ENCODE data around the gene RAET1L. TPM values are rescaled to one million over a fixed set of nuclear protein-coding genes. Genes with fewer than 3 reads are reported as not detected.
"Not testable (repeated sequence)": the region's sequence is repeated elsewhere in the genome, so short reads cannot be mapped to it uniquely, and the experiment has no call there.

The RAET1L gene
- total and polyA plus RNA-seq, 2 experiments from 2014 or later, result not detected

DNA sequence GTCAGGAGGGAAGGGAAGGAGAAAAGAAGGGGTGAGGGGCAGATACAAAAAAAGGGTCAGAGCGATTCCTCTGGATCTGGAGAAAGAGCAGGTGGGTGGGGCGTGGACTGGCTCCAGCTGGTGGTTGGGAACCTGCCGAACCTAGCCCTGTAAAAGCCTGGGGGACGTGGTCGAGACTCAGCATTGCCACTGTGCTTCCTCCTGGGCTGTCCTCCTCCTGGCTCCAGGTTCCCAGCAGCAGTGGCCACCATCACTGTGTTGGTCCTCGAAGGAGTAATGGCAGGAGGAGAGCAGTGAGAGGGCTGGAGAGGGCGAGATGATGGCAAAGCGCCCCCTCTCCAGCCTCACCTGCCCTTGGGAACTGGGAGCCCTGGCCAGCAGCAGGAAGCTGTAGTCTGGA lies 3.5 kb upstream of the RAET1L start:
- Histone ChIP-seq H3K36me3 (no peaks in the 10 kb centered on the region), H3K4me1 (ENCODE audit: low read depth) (no peaks in the 10 kb centered on the region), H3K27ac (no peak overlapping the region), H3K9me3 (ENCODE audit: low read depth) (no peaks in the 10 kb centered on the region), H3K4me3 (no peak overlapping the region), H3K27me3 (peaks cover 100% of the 10 kb centered on the region)
- no peak for DNase-seq (ENCODE audit: low read depth in 1 of 2, low spot score in 1 of 2)
- TF ChIP-seq, protein P1, sequence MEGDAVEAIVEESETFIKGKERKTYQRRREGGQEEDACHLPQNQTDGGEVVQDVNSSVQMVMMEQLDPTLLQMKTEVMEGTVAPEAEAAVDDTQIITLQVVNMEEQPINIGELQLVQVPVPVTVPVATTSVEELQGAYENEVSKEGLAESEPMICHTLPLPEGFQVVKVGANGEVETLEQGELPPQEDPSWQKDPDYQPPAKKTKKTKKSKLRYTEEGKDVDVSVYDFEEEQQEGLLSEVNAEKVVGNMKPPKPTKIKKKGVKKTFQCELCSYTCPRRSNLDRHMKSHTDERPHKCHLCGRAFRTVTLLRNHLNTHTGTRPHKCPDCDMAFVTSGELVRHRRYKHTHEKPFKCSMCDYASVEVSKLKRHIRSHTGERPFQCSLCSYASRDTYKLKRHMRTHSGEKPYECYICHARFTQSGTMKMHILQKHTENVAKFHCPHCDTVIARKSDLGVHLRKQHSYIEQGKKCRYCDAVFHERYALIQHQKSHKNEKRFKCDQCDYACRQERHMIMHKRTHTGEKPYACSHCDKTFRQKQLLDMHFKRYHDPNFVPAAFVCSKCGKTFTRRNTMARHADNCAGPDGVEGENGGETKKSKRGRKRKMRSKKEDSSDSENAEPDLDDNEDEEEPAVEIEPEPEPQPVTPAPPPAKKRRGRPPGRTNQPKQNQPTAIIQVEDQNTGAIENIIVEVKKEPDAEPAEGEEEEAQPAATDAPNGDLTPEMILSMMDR (IDR thresholded peaks at IDR 0.05; ENCODE audit: low read depth, low read length), result no peak

DNA sequence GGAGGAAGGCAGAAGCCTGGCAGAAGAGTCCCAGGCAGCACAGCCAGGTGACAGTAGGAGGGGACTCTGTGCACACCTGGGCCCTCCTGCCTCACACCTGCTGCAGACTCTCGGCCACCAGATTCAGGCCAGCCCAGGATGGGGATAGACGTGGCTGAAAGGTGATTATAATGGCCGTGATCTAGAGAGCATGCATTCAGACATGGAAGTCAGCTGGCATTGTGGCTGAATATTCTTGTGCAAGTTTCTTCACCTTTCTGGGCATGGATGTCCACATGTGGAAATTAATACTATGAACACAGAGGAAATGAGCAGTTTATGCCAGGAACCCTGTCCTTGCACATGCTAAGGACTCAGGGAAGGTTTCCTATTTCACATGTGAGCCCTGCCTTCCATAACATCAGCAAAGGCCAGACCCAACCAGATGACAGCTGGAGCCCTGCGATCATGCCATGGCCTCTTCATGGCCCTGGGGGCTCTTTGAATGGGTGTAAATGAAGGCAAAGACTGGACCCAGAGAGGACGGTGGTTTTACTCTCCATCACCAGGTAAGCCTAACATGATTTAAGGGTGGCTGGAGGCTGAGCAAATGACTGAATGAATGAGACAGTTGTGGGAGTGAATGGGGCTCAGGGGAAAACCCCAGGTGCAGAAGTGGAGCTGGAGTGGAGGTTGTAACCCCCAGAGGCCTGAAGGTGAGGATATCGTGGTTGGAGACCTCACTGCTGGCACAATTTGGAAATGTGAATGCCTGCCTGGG lies 2.7 kb upstream of the RAET1L start:
- DNase-seq (ENCODE audit: low read depth in 1 of 2, low spot score in 1 of 2), result no peak
- no peaks in the 10 kb centered on the region for H3K9me3 ChIP-seq (ENCODE audit: low read depth)
- no peaks in the 10 kb centered on the region for H3K4me1 ChIP-seq (ENCODE audit: low read depth)
- H3K27me3 ChIP-seq, result peaks cover 99% of the 10 kb centered on the region
- H3K4me3 ChIP-seq, result no peak overlapping the region
- TF ChIP-seq, protein P1 (IDR thresholded peaks at IDR 0.05; ENCODE audit: low read depth, low read length), result no peak
- no peak overlapping the region for H3K27ac ChIP-seq
- H3K36me3 ChIP-seq, result no peaks in the 10 kb centered on the region

DNA sequence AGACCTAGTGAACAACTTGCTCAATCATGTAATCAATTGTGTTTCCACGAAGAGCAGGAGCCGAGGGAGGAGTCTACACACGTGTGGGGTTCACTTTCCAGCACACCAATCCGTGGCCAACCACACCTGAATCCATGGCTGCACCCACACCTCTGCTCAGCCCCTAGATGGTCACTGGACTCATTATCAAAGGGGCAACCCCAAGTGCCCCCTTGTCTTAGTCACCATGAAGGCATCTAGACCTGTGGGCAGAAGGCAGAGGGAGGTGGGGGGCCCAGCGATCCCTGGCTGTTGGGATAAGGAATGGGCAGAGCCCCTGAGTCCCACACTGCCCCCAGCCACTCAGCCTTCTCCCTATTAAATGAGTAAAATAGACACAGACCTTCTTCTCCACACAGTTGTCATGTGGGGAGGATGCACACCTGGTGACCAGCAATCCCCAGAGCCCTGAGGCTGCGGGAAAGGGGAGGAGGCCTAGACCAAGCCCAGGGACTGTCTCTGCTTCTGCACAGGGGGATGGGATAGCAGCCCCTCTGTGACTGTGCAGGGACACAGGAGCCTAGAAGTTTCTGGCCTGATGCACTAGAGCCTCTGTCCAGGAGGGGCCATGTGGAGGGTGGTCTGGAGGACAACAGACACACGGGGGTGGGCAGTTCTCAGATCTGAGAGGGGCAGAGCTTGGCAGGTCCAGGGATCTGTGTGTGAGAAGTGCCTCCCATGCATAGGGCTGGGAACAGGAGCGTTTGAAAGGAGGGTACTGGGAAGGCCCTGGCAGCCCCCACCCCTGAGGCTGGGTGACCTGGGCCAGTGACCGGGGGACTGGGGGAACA lies 1.9 kb upstream of the RAET1L start:
- Histone ChIP-seq H3K27ac (no peak overlapping the region), H3K36me3 (no peaks in the 10 kb centered on the region), H3K4me3 (no peak overlapping the region), H3K27me3 (peaks cover 94% of the 10 kb centered on the region), H3K9me3 (ENCODE audit: low read depth) (no peaks in the 10 kb centered on the region), H3K4me1 (ENCODE audit: low read depth) (no peaks in the 10 kb centered on the region)
- TF ChIP-seq, protein P1 (IDR thresholded peaks at IDR 0.05; ENCODE audit: low read depth, low read length), result no peak
- DNase-seq (ENCODE audit: low read depth in 1 of 2, low spot score in 1 of 2), result no peak

DNA sequence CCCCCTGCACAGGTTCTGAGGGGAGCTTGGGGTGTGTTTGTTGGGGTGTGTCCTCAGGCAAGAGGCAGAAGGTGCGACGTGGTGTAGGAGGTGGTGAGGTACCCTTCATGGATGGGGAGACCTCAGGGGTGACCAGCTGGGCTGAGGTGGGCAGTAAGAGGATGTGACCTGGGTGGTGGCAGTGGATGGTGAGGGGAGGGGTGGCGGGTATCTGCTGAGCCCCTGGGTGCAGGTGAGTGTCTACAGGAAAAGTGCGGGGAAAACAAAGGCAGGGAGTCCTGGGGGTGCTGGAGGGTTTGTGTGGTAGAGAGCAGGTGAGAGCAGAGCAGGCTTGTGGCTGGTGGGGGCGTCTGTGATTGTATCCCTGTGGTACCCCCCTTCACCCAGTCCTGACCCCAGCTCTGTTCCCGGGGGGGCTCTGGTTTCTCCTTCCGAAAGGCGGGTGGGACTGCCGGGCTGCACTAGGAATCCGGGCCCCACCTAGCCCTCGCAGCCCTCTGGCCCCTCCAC lies 631 bp downstream of the RAET1L start:
- Histone ChIP-seq H3K27me3 (peaks cover 86% of the 10 kb centered on the region), H3K4me3 (no peak overlapping the region), H3K27ac (no peak overlapping the region), H3K9me3 (ENCODE audit: low read depth) (no peaks in the 10 kb centered on the region), H3K4me1 (ENCODE audit: low read depth) (no peaks in the 10 kb centered on the region), H3K36me3 (no peaks in the 10 kb centered on the region)
- TF ChIP-seq, protein P1 (IDR thresholded peaks at IDR 0.05; ENCODE audit: low read depth, low read length), result no peak
- no peak for DNase-seq (ENCODE audit: low read depth in 1 of 2, low spot score in 1 of 2)

DNA sequence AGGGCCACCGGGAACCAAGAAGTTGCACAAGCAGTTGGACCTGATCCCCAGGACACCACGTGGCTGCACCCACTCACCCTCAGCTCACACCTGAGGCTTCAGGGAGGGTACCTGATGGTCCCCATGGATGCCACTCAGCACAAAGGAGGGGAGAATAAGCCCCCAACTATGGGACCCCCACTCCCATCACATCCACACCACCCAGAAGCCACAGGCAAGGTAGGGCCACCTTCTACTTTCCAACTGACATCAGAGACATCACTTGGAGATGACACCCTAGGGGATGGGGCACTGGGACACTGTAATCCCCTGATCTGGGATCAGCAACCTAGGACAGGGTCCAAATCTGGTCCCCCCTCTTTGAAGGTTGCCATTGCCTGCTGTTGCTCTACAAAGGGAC lies 1.3 kb downstream of the RAET1L start:
- not testable (repeated sequence) for H3K36me3 ChIP-seq; H3K27ac ChIP-seq; H3K4me1 ChIP-seq (ENCODE audit: low read depth); DNase-seq (ENCODE audit: low read depth in 1 of 2, low spot score in 1 of 2); H3K4me3 ChIP-seq; H3K9me3 ChIP-seq (ENCODE audit: low read depth)
- peaks cover 84% of the 10 kb centered on the region for H3K27me3 ChIP-seq

DNA sequence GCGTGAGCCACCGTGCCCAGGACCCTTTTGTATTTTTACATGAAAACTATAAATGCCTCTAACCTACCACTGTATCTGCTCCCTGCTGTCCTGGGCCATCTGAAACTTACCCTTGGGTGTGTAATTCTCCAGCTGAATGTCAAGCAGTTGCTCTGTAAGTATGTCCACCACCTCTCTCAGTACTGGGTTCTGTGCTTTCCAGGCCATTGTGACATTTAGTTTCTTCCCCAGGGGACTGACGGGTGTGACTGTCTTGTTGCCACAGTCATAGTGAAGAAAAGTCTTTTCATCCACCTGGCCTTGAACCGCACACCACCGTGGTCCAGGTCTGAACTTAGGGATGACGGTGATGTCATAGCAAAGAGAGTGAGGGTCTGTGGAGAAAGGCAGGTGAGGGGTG lies 3.5 kb downstream of the RAET1L start:
- peaks cover 84% of the 10 kb centered on the region for H3K27me3 ChIP-seq
- H3K9me3 ChIP-seq (ENCODE audit: low read depth); H3K4me3 ChIP-seq; H3K27ac ChIP-seq; DNase-seq (ENCODE audit: low read depth in 1 of 2, low spot score in 1 of 2); H3K36me3 ChIP-seq; H3K4me1 ChIP-seq (ENCODE audit: low read depth): not testable (repeated sequence)
